Lower leg skin (tissue), 3 donors: ENCODE data around the gene ATP13A3.

Experiments
- CTCF ChIP-seq, 3 donors: fragments of 450-650 bp; IDR thresholded peaks; one replicate each; pipeline ENCODE4 v1.5.1; 2016; ENCODE audit warnings: antibody characterized with exemption in 3 of 3, mild to moderate bottlenecking in 3 of 3, moderate library complexity in 2 of 3
- POLR2A ChIP-seq, 2 donors: fragments of 450-650 bp; IDR thresholded peaks; one replicate each; pipeline ENCODE4 v1.6.1; 2016 to 2017; ENCODE audit warnings: antibody characterized with exemption in 2 of 2, mild to moderate bottlenecking in 1 of 2, moderate library complexity in 1 of 2

GRCh38 chr3:194407423-194407822 is 79.4 kb downstream of the ATP13A3 start:
- TF ChIP-seq CTCF (IDR thresholded peaks at IDR 0.05), result no peak
- TF ChIP-seq POLR2A (IDR thresholded peaks at IDR 0.05), result no peak
